ENCODE measurements around the gene USP6.

GRCh38 chr17:5220074-5220473 lies 104.2 kb downstream of the USP6 start:
- TF ChIP-seq ZNF234 (CRISPR knock-in tag; conservative IDR thresholded peaks at IDR 0.05) (no peak), ZNF644 (CRISPR knock-in tag; IDR thresholded peaks at IDR 0.05; ENCODE audit: low read depth) (no peak), ZNF138 (CRISPR knock-in tag; IDR thresholded peaks at IDR 0.05; ENCODE audit: low read depth) (no peak), FLYWCH1 (CRISPR knock-in tag; IDR thresholded peaks at IDR 0.05) (no peak), ATF3 (CRISPR knock-in tag; IDR thresholded peaks at IDR 0.05) (no peak), KDM5A (IDR thresholded peaks at IDR 0.05; ENCODE audit: borderline replicate concordance, low read length) (no peak), CBX1 (IDR thresholded peaks at IDR 0.05; ENCODE audit: low read depth) (no peak), CTCF (CRISPR knock-in tag; IDR thresholded peaks at IDR 0.05) (no peak), NFIC (IDR thresholded peaks at IDR 0.05; ENCODE audit: low read length) (no peak)

Measured in HepG2 (cell line).